ENCODE measurements around the gene SLC5A3. TPM values are rescaled to one million over a fixed set of nuclear protein-coding genes. Genes with fewer than 3 reads are reported as not detected.
A peak's percentile ranks its signal among the peaks of the same experiment; 100 is the strongest.

Gene SLC5A3
- total RNA-seq, 1 donor, result 38.4 TPM

- peaks cover 23% of the 10 kb centered on the region for H3K36me3 ChIP-seq (ENCODE audit: insufficient read depth, low read length)
- no peak overlapping the region for H2AFZ ChIP-seq (ENCODE audit: low read length)
- H3K79me2 ChIP-seq (ENCODE audit: insufficient read depth, low read length), result peaks cover 92% of the 10 kb centered on the region
- peaks cover 10% of the 10 kb centered on the region for H4K20me1 ChIP-seq (ENCODE audit: insufficient read depth, low read length)
- no peak overlapping the region for H3K27ac ChIP-seq (ENCODE audit: low read depth, low read length)
- H3K4me3 ChIP-seq (ENCODE audit: insufficient read depth, low read length), result no peak overlapping the region
- no peak overlapping the region for H3K4me2 ChIP-seq (ENCODE audit: insufficient read depth, low read length)
- H3K9me3 ChIP-seq (ENCODE audit: low read depth, low read length), result no peaks in the 10 kb centered on the region
- H3K27me3 ChIP-seq (ENCODE audit: insufficient read depth, low read length), result no peaks in the 10 kb centered on the region
- TF ChIP-seq CTCF (IDR thresholded peaks at IDR 0.05; ENCODE audit: extremely low read depth, low read depth, low read length), result no peak
- peak; percentile 36 for DNase-seq (ENCODE audit: insufficient read length, low spot score, missing footprints)
- H3K4me1 ChIP-seq (ENCODE audit: insufficient read depth, low read length), result no peaks in the 10 kb centered on the region
Observed at GRCh38 chr21:34092262-34092921, 19.0 kb downstream of the SLC5A3 start.

- Histone ChIP-seq H3K27me3 (ENCODE audit: insufficient read depth, low read length) (no peaks in the 10 kb centered on the region), H3K36me3 (ENCODE audit: insufficient read depth, low read length) (peaks cover 23% of the 10 kb centered on the region), H3K27ac (ENCODE audit: low read depth, low read length) (no peak overlapping the region), H2AFZ (ENCODE audit: low read length) (no peak overlapping the region), H3K4me3 (ENCODE audit: insufficient read depth, low read length) (no peak overlapping the region), H3K79me2 (ENCODE audit: insufficient read depth, low read length) (peaks cover 92% of the 10 kb centered on the region), H4K20me1 (ENCODE audit: insufficient read depth, low read length) (peaks cover 10% of the 10 kb centered on the region), H3K9me3 (ENCODE audit: low read depth, low read length) (no peaks in the 10 kb centered on the region), H3K4me1 (ENCODE audit: insufficient read depth, low read length) (no peaks in the 10 kb centered on the region), H3K4me2 (ENCODE audit: insufficient read depth, low read length) (no peak overlapping the region)
- DNase-seq (ENCODE audit: insufficient read length, low spot score, missing footprints), result no peak
- TF ChIP-seq CTCF (IDR thresholded peaks at IDR 0.05; ENCODE audit: extremely low read depth, low read depth, low read length), result no peak
Observed at GRCh38 chr21:34093083-34093482, 19.7 kb downstream of the SLC5A3 start.

GRCh38 chr21:34094949-34095348 is 21.6 kb downstream of the SLC5A3 start:
- Histone ChIP-seq H3K4me1 (ENCODE audit: insufficient read depth, low read length) (no peaks in the 10 kb centered on the region), H2AFZ (ENCODE audit: low read length) (no peak overlapping the region), H3K4me3 (ENCODE audit: insufficient read depth, low read length) (no peak overlapping the region), H3K4me2 (ENCODE audit: insufficient read depth, low read length) (no peak overlapping the region), H3K79me2 (ENCODE audit: insufficient read depth, low read length) (peaks cover 92% of the 10 kb centered on the region), H3K36me3 (ENCODE audit: insufficient read depth, low read length) (peaks cover 27% of the 10 kb centered on the region), H3K27me3 (ENCODE audit: insufficient read depth, low read length) (no peaks in the 10 kb centered on the region), H3K9me3 (ENCODE audit: low read depth, low read length) (no peaks in the 10 kb centered on the region), H3K27ac (ENCODE audit: low read depth, low read length) (no peak overlapping the region), H4K20me1 (ENCODE audit: insufficient read depth, low read length) (peaks cover 4% of the 10 kb centered on the region)
- TF ChIP-seq CTCF (IDR thresholded peaks at IDR 0.05; ENCODE audit: extremely low read depth, low read depth, low read length), result no peak
- no peak for DNase-seq (ENCODE audit: insufficient read length, low spot score, missing footprints)

GRCh38 chr21:34097442-34097841 is 24.1 kb downstream of the SLC5A3 start:
- H3K4me2 ChIP-seq (ENCODE audit: insufficient read depth, low read length), result no peak overlapping the region
- H3K36me3 ChIP-seq (ENCODE audit: insufficient read depth, low read length), result peaks cover 27% of the 10 kb centered on the region
- TF ChIP-seq CTCF (IDR thresholded peaks at IDR 0.05; ENCODE audit: extremely low read depth, low read depth, low read length), result no peak
- H3K79me2 ChIP-seq (ENCODE audit: insufficient read depth, low read length), result peaks cover 97% of the 10 kb centered on the region
- no peaks in the 10 kb centered on the region for H3K9me3 ChIP-seq (ENCODE audit: low read depth, low read length)
- no peak overlapping the region for H3K27ac ChIP-seq (ENCODE audit: low read depth, low read length)
- H2AFZ ChIP-seq (ENCODE audit: low read length), result no peak overlapping the region
- peaks cover 11% of the 10 kb centered on the region for H3K4me1 ChIP-seq (ENCODE audit: insufficient read depth, low read length)
- no peaks in the 10 kb centered on the region for H3K27me3 ChIP-seq (ENCODE audit: insufficient read depth, low read length)
- no peak for DNase-seq (ENCODE audit: insufficient read length, low spot score, missing footprints)
- peaks cover 3% of the 10 kb centered on the region for H4K20me1 ChIP-seq (ENCODE audit: insufficient read depth, low read length)
- H3K4me3 ChIP-seq (ENCODE audit: insufficient read depth, low read length), result no peak overlapping the region
